HepG2 (cell line): ENCODE results near the gene SLC7A6OS. TPM values are rescaled to one million over a fixed set of nuclear protein-coding genes. Genes with fewer than 3 reads are reported as not detected.

Source experiments
- ATAC-seq: fragments of 200-7000 bp; cut with Tn5 transposase; 3 replicates; pipeline ENCODE4 v1.9.1; 2020; ENCODE audit warnings: mild to moderate bottlenecking, moderate library complexity
- BruUV-seq: library from RNA; stranded (reverse); fragments of 400-500 nt; replicated peaks from 2 replicates; lab custom pipeline; 2021; lab: Mats Ljungman, UMichigan
- CTCF ChIA-PET: fragments of 300-600 bp; formaldehyde crosslinking; extraction: SDS; loops from one replicate; lab custom pipeline; 2021; ENCODE audit warnings: low total read pairs, inconsistent platforms, low intra/inter-chr PET ratio; lab: Yijun Ruan, JAX
- POLR2A ChIA-PET: fragments of 350-600 bp; sonication (Branson Sonifier 250); formaldehyde crosslinking; loops from one replicate; lab custom pipeline; 2020; ENCODE audit warnings: antibody characterized with exemption, inconsistent platforms; lab: Yijun Ruan, JAX
- DNase-seq: peaks from one replicate; pipeline ENCODE4 v3.0.0-alpha.2; 2015; ENCODE audit warnings: low spot score
- FAIRE-seq: peaks from 3 replicates; lab custom pipeline; 2011; peaks lifted over from hg19 to GRCh38; lab: Jason Lieb, UNC
- H2AFZ ChIP-seq: one replicate; pipeline ENCODE4 v1.6.1; 2011; ENCODE audit warnings: low read length, inconsistent platforms
- H3K27ac ChIP-seq: fragments of 300-600 bp; 3 replicates; pipeline ENCODE4 v1.8.0; 2011; ENCODE audit warnings: mixed run types, mild to moderate bottlenecking, mixed read lengths, low read length, inconsistent platforms; ENCODE audit not compliant: insufficient read depth; ENCODE audit errors: extremely low read length
- H3K27me3 ChIP-seq, 2 experiments: fragments of 200-600 bp in 1 of 2; 2 replicates in 1 of 2; 3 replicates in 1 of 2; pipeline versions ENCODE4 v1.6.0 to v1.8.0; 2011; ENCODE audit warnings: low read length in 2 of 2, mild to moderate bottlenecking in 2 of 2, moderate library complexity in 2 of 2, inconsistent platforms in 1 of 2; ENCODE audit not compliant: insufficient read depth in 2 of 2, control insufficient read depth in 1 of 2
- H3K36me3 ChIP-seq, 2 experiments: fragments of 200-600 bp in 1 of 2; replicated peaks in 1 of 2; 2 replicates in 1 of 2; 3 replicates in 1 of 2; pipeline versions ENCODE4 v1.5.1 to v1.8.0; 2011; ENCODE audit warnings: low read length in 2 of 2, inconsistent platforms in 1 of 2; ENCODE audit not compliant: insufficient read depth in 2 of 2, control insufficient read depth in 1 of 2
- H3K4me1 ChIP-seq: 2 replicates; pipeline ENCODE4 v1.5.1; 2012; ENCODE audit warnings: low read length, inconsistent platforms; ENCODE audit not compliant: insufficient read depth
- H3K4me2 ChIP-seq: 2 replicates; pipeline ENCODE4 v1.6.0; 2011; ENCODE audit warnings: low read depth, low read length, inconsistent platforms
- H3K4me3 ChIP-seq, 3 experiments: fragments of 200-600 bp in 1 of 3; sonication (generic), shearing (Covaris generic) in 1 of 3; replicated peaks in 1 of 3; 2 replicates each; pipeline ENCODE4 v1.5.1; 2011 to 2016; ENCODE audit warnings: low read length in 3 of 3, inconsistent platforms in 2 of 3, low read depth in 2 of 3, mild to moderate bottlenecking in 2 of 3, control low read depth in 1 of 3, mixed read lengths in 1 of 3; ENCODE audit not compliant: insufficient read depth in 1 of 3
- H3K79me2 ChIP-seq: one replicate; pipeline ENCODE4 v1.6.1; 2011; ENCODE audit warnings: low read length, inconsistent platforms; ENCODE audit not compliant: insufficient read depth
- H3K9ac ChIP-seq: 2 replicates; pipeline ENCODE4 v1.6.0; 2011; ENCODE audit warnings: mild to moderate bottlenecking, low read depth, low read length, inconsistent platforms; ENCODE audit not compliant: insufficient read depth
- H3K9me3 ChIP-seq: 2 replicates; pipeline ENCODE4 v1.5.1; 2012; ENCODE audit warnings: mild to moderate bottlenecking, low read length
- H4K20me1 ChIP-seq: 2 replicates; pipeline ENCODE4 v1.6.0; 2011; ENCODE audit warnings: inconsistent platforms, mild to moderate bottlenecking, low read length, moderate library complexity; ENCODE audit not compliant: insufficient read depth
- CBX1 ChIP-seq: IDR thresholded peaks from one replicate; pipeline ENCODE4 v1.6.1; 2016; ENCODE audit warnings: antibody characterized with exemption, low read depth
- FLYWCH1 ChIP-seq: sonication (generic); formaldehyde crosslinking; IDR thresholded peaks from 2 replicates; pipeline ENCODE4 v1.8.1; 2023; ENCODE audit warnings: mild to moderate bottlenecking, missing genetic modification reagents
- GATA4 ChIP-seq: sonication (generic); IDR thresholded peaks from 2 replicates; pipeline ENCODE4 v1.6.1; 2016; ENCODE audit warnings: antibody characterized with exemption, low read depth, borderline replicate concordance
- HNF1B ChIP-seq: sonication (generic); formaldehyde crosslinking; IDR thresholded peaks from 2 replicates; pipeline ENCODE4 v1.5.1; 2020; ENCODE audit warnings: mild to moderate bottlenecking, moderate library complexity, missing genetic modification reagents
- PBX3 ChIP-seq: sonication (generic); formaldehyde crosslinking; IDR thresholded peaks from 2 replicates; pipeline ENCODE4 v1.8.1; 2023; ENCODE audit warnings: missing genetic modification reagents, inconsistent platforms, borderline replicate concordance
- POGK ChIP-seq: sonication (generic); formaldehyde crosslinking; conservative IDR thresholded peaks from 2 replicates; pipeline ENCODE4 v1.8.0; 2022; ENCODE audit warnings: mild to moderate bottlenecking, moderate library complexity, missing genetic modification reagents
- SMARCE1 ChIP-seq: fragments of 450-650 bp; IDR thresholded peaks from 2 replicates; pipeline ENCODE4 v1.6.1; 2017; ENCODE audit warnings: borderline replicate concordance
- TAF15 ChIP-seq: fragments of 200-400 bp; formaldehyde crosslinking; IDR thresholded peaks from one replicate; pipeline ENCODE4 v1.6.1; 2018; ENCODE audit warnings: mild to moderate bottlenecking, low read depth, low read length; ENCODE audit not compliant: poor library complexity, severe bottlenecking
- UBTF ChIP-seq: sonication (generic); formaldehyde crosslinking; IDR thresholded peaks from 2 replicates; pipeline ENCODE4 v1.4.0; 2020; ENCODE audit warnings: mild to moderate bottlenecking, missing genetic modification reagents
- ZBTB7B ChIP-seq: sonication (generic); formaldehyde crosslinking; IDR thresholded peaks from 2 replicates; pipeline ENCODE4 v1.4.0; 2020; ENCODE audit warnings: missing genetic modification reagents
- ZMYM4 ChIP-seq: sonication (generic); formaldehyde crosslinking; IDR thresholded peaks from 2 replicates; pipeline ENCODE4 v1.8.1; 2023; ENCODE audit warnings: mild to moderate bottlenecking, missing genetic modification reagents
- ZNF570 ChIP-seq: sonication (generic); formaldehyde crosslinking; IDR thresholded peaks from 2 replicates; pipeline ENCODE4 v1.4.0; 2020; ENCODE audit warnings: mild to moderate bottlenecking, missing genetic modification reagents, borderline replicate concordance
- WGBS: methylation state at CpG from one replicate; pipeline ENCODE4 v1.1.6; 2017; ENCODE audit warnings: low lambda C conversion rate; 5-methylcytosine and 5-hydroxymethylcytosine counted together
- in situ Hi-C: cut with HindIII; loops from 2 replicates; pipeline ENCODE4 v1.10.0; 2017; ENCODE audit warnings: low pct_unique_long_range_greater_than_20kb; ENCODE audit not compliant: extremely low pct_ligation_motif_present
- intact Hi-C: fragments of 100-400 bp; cut with micrococcal nuclease; formaldehyde crosslinking; loops from one replicate; pipeline ENCODE4 v1.10.0; 2022; ENCODE audit not compliant: unreplicated experiment
- polyA plus RNA-seq, 8 experiments: library from polyadenylated mRNA; depleted of rRNA in 3 of 8; stranded (reverse) in 7 of 8; unstranded in 1 of 8; fragments of >200 nt; fragmentation: Illumina TruSeq in 4 of 8; extraction: Trizol in 4 of 8; gene quantifications; 2 replicates each; pipeline versions ENCODE4 v1.2.1 to v1.2.3, GENCODE V29; 2011 to 2016; ENCODE audit warnings: low read depth in 4 of 8, missing spikeins in 1 of 8, mixed read lengths in 1 of 8; ENCODE audit not compliant: insufficient read depth in 1 of 8
- total RNA-seq, 5 experiments: library from RNA; depleted of rRNA; stranded (reverse); fragments of >200 nt; fragmentation: Illumina TruSeq; extraction: Trizol; gene quantifications; 2 replicates each; pipeline ENCODE4 v1.2.3, GENCODE V29; 2016; ENCODE audit warnings: low read depth in 1 of 5

The SLC7A6OS gene
- total and polyA plus RNA-seq, 2 of the 13 experiments (the other 11 are each of a cell fraction or from before 2014, with no cell fraction given) = 11.2 to 21.5 TPM

- H3K9me3 ChIP-seq = no peaks in the 10 kb centered on the region
- no peaks in the 10 kb centered on the region for H3K27me3 ChIP-seq
- FAIRE-seq (no peak), ATAC-seq (no peak), DNase-seq (no peak)
- H3K79me2 ChIP-seq = peaks cover 40% of the 10 kb centered on the region
- H4K20me1 ChIP-seq = no peaks in the 10 kb centered on the region
- POLR2A ChIA-PET = interaction anchor here (0.8 to 2.4 kb wide), 2 partner anchors 22 to 24 kb away, joined by 3 to 6 read pairs; partner anchors contain the start of gene SLC7A6
- H3K36me3 ChIP-seq = peaks cover 38 to 78% of the 10 kb centered on the region in 2 experiments
- no peak overlapping the region for H3K4me3 ChIP-seq
- H3K4me1 ChIP-seq = peaks cover 41% of the 10 kb centered on the region
- CTCF ChIA-PET = no interaction called here
- BruUV-seq = no TSS peak
- no peak overlapping the region for H3K9ac ChIP-seq
- H2AFZ ChIP-seq = no peak overlapping the region
- intact Hi-C loops (no loop called here), in situ Hi-C loops (no loop called here)
- H3K27ac ChIP-seq = no peak overlapping the region
- TF ChIP-seq SMARCE1 (no peak), GATA4 (no peak), HNF1B (CRISPR knock-in tag) (no peak), CBX1 (no peak), UBTF (CRISPR knock-in tag) (0 out of 2 replicates have a peak, but pooled peaks have one; percentile 35), PBX3 (no peak), ZNF570 (CRISPR knock-in tag) (no peak), FLYWCH1 (CRISPR knock-in tag) (no peak), ZBTB7B (CRISPR knock-in tag) (no peak), TAF15 (no peak), POGK (CRISPR knock-in tag) (0 out of 2 replicates have a peak, but pooled peaks have one; percentile 27), ZMYM4 (CRISPR knock-in tag) (no peak)
- WGBS = 98% methylated on average over 11 of the region's 11 CpGs
- H3K4me2 ChIP-seq = no peak overlapping the region
Measured at GRCh38 chr16:68287276-68288251, 23.2 kb downstream of the SLC7A6OS start.
